KMS-11 (cell line): ENCODE results near the gene NRDC.

Experiments used
- H2AFZ ChIP-seq: fragments of 200-600 bp; sonication (generic); 2 replicates; pipeline ENCODE4 v1.6.1; 2016; ENCODE audit warnings: antibody characterized with exemption, mixed run types, low read depth
- H3K27ac ChIP-seq: fragments of 200-600 bp; sonication (generic); 2 replicates; pipeline ENCODE4 v1.6.1; 2016; ENCODE audit warnings: mild to moderate bottlenecking, mixed run types
- H3K27me3 ChIP-seq: fragments of 200-600 bp; sonication (generic); 2 replicates; pipeline ENCODE4 v1.6.1; 2017; ENCODE audit warnings: mild to moderate bottlenecking, low read depth, mixed run types, moderate library complexity; ENCODE audit not compliant: insufficient read depth
- H3K36me3 ChIP-seq: fragments of 200-600 bp; sonication (generic); 2 replicates; pipeline ENCODE4 v1.6.1; 2017; ENCODE audit warnings: mild to moderate bottlenecking, mixed run types; ENCODE audit not compliant: insufficient read depth
- H3K4me1 ChIP-seq: fragments of 200-600 bp; sonication (generic); 2 replicates; pipeline ENCODE4 v1.6.1; 2016; ENCODE audit warnings: mild to moderate bottlenecking, low read depth, mixed run types; ENCODE audit not compliant: poor library complexity, severe bottlenecking
- H3K4me2 ChIP-seq: fragments of 200-600 bp; sonication (generic); 2 replicates; pipeline ENCODE4 v1.7.0; 2016; ENCODE audit warnings: mild to moderate bottlenecking, mixed run types
- H3K4me3 ChIP-seq: fragments of 200-600 bp; sonication (generic); IDR thresholded peaks from 2 replicates; pipeline ENCODE4 v1.6.1; 2017; ENCODE audit warnings: low read depth, low read length, mixed read lengths; ENCODE audit not compliant: insufficient read depth
- H3K79me2 ChIP-seq: fragments of 200-600 bp; sonication (generic); 2 replicates; pipeline ENCODE4 v1.6.1; 2016; ENCODE audit warnings: low read depth, mixed run types; ENCODE audit not compliant: insufficient read depth
- H3K9ac ChIP-seq: fragments of 200-600 bp; sonication (generic); 2 replicates; pipeline ENCODE4 v1.6.1; 2016; ENCODE audit warnings: mild to moderate bottlenecking, mixed run types
- H4K20me1 ChIP-seq: fragments of 200-600 bp; sonication (generic); 2 replicates; pipeline ENCODE4 v1.6.1; 2016; ENCODE audit warnings: mild to moderate bottlenecking, mixed run types; ENCODE audit not compliant: insufficient read depth
- CTCF ChIP-seq: fragments of 200-600 bp; sonication (generic); conservative IDR thresholded peaks from 2 replicates; pipeline ENCODE4 v1.6.1; 2017; ENCODE audit warnings: low read depth, mild to moderate bottlenecking, antibody characterized with exemption, low read length, moderate library complexity, mixed read lengths

Gene NRDC

GRCh38 chr1:51922040-51922439 lies 43.5 kb upstream of the NRDC start:
- H3K27me3 ChIP-seq: no peaks in the 10 kb centered on the region
- H2AFZ ChIP-seq: no peak overlapping the region
- no peaks in the 10 kb centered on the region for H3K79me2 ChIP-seq
- no peak overlapping the region for H3K27ac ChIP-seq
- no peak for TF ChIP-seq CTCF
- H4K20me1 ChIP-seq: no peaks in the 10 kb centered on the region
- H3K36me3 ChIP-seq: no peaks in the 10 kb centered on the region
- no peak overlapping the region for H3K4me2 ChIP-seq
- H3K9ac ChIP-seq: no peak overlapping the region
- no peaks in the 10 kb centered on the region for H3K4me1 ChIP-seq
- H3K4me3 ChIP-seq: no peak overlapping the region

GRCh38 chr1:51920130-51920529 lies 41.6 kb upstream of the NRDC start:
- Histone ChIP-seq H3K36me3 (no peaks in the 10 kb centered on the region), H3K9ac (no peak overlapping the region)

GRCh38 chr1:51919684-51920083 lies 41.2 kb upstream of the NRDC start:
- Histone ChIP-seq H3K4me2 (no peak overlapping the region), H3K27me3 (no peaks in the 10 kb centered on the region), H2AFZ (no peak overlapping the region), H3K79me2 (no peaks in the 10 kb centered on the region), H3K4me3 (no peak overlapping the region), H3K36me3 (no peaks in the 10 kb centered on the region), H3K27ac (no peak overlapping the region), H3K9ac (no peak overlapping the region), H4K20me1 (no peaks in the 10 kb centered on the region), H3K4me1 (no peaks in the 10 kb centered on the region)
- no peak for TF ChIP-seq CTCF

More at GRCh38 chr1:51920130-51920529, 41.6 kb upstream of the NRDC start:
- TF ChIP-seq CTCF: no peak
- H3K27ac ChIP-seq: no peak overlapping the region
- H3K4me2 ChIP-seq: no peak overlapping the region
- no peak overlapping the region for H2AFZ ChIP-seq
- no peaks in the 10 kb centered on the region for H3K27me3 ChIP-seq
- no peaks in the 10 kb centered on the region for H3K4me1 ChIP-seq
- H3K79me2 ChIP-seq: no peaks in the 10 kb centered on the region
- no peaks in the 10 kb centered on the region for H4K20me1 ChIP-seq
- no peak overlapping the region for H3K4me3 ChIP-seq

- Histone ChIP-seq H3K27ac (no peak overlapping the region), H3K79me2 (no peaks in the 10 kb centered on the region), H3K4me1 (no peaks in the 10 kb centered on the region), H3K4me2 (no peak overlapping the region), H4K20me1 (no peaks in the 10 kb centered on the region), H2AFZ (no peak overlapping the region), H3K27me3 (no peaks in the 10 kb centered on the region), H3K36me3 (no peaks in the 10 kb centered on the region), H3K4me3 (no peak overlapping the region), H3K9ac (no peak overlapping the region)
- no peak for TF ChIP-seq CTCF
Observed at GRCh38 chr1:51916587-51917405, 38.3 kb upstream of the NRDC start.
